ENCODE data around the gene DPYSL3.

- no peak for TF ChIP-seq CTCF (IDR thresholded peaks at IDR 0.05)
- TF ChIP-seq POLR2A (IDR thresholded peaks at IDR 0.05), result no peak
Observed at GRCh38 chr5:147445090-147445489, 64.8 kb downstream of the DPYSL3 start.

Measured in Peyer's patch (tissue), 4 donors.